SK-N-SH treated with all-trans-retinoic acid at 6 μM for 48 hours (cell line): Measurements from ENCODE around the gene GORASP1.

ENCODE experiments used
- ATAC-seq: fragments of 200-7000 bp; cut with Tn5 transposase; 3 replicates; pipeline ENCODE4 v1.9.1; 2020; ENCODE audit warnings: mild to moderate bottlenecking, moderate library complexity
- ARNTL ChIP-seq: fragments of 450-650 bp; formaldehyde crosslinking; IDR thresholded peaks from 2 replicates; pipeline ENCODE4 v1.5.0; 2020; ENCODE audit warnings: low read depth, mild to moderate bottlenecking, moderate library complexity, borderline replicate concordance
- CSDC2 ChIP-seq: fragments of 250-450 bp; sonication (Bioruptor Pico); IDR thresholded peaks from 2 replicates; pipeline ENCODE4 v1.5.0; 2020; ENCODE audit warnings: mild to moderate bottlenecking, moderate library complexity
- ESRRG ChIP-seq: fragments of 250-450 bp; sonication (Bioruptor Pico); IDR thresholded peaks from 2 replicates; pipeline ENCODE4 v1.6.1; 2021; ENCODE audit warnings: mild to moderate bottlenecking
- GLIS3 ChIP-seq: fragments of 250-450 bp; sonication (Bioruptor Pico); IDR thresholded peaks from 2 replicates; pipeline ENCODE4 v1.5.0; 2020; ENCODE audit warnings: mild to moderate bottlenecking, moderate library complexity
- ISL1 ChIP-seq: fragments of 250-450 bp; sonication (Bioruptor Pico); IDR thresholded peaks from 2 replicates; pipeline ENCODE4 v2.1.2; 2022; ENCODE audit warnings: mild to moderate bottlenecking, moderate library complexity
- OSR1 ChIP-seq: fragments of 250-450 bp; sonication (Bioruptor Pico); IDR thresholded peaks from 2 replicates; pipeline ENCODE4 v1.8.0; 2022; ENCODE audit warnings: moderate library complexity, mild to moderate bottlenecking, inconsistent platforms
- PPARA ChIP-seq: fragments of 250-450 bp; sonication (Bioruptor Pico); IDR thresholded peaks from 2 replicates; pipeline ENCODE4 v1.5.0; 2020; ENCODE audit warnings: mild to moderate bottlenecking, borderline replicate concordance
- RARB ChIP-seq: fragments of 250-450 bp; sonication (Bioruptor Pico); IDR thresholded peaks from 2 replicates; pipeline ENCODE4 v1.8.0; 2021; ENCODE audit warnings: mild to moderate bottlenecking, moderate library complexity
- SNAI2 ChIP-seq: fragments of 250-450 bp; sonication (Bioruptor Pico); IDR thresholded peaks from 2 replicates; pipeline ENCODE4 v1.5.0; 2020; ENCODE audit warnings: mild to moderate bottlenecking, moderate library complexity
- TCF4 ChIP-seq: fragments of 250-450 bp; sonication (Bioruptor Pico); IDR thresholded peaks from 2 replicates; pipeline ENCODE4 v1.8.0; 2021; ENCODE audit warnings: mild to moderate bottlenecking, moderate library complexity, borderline replicate concordance
- TOX ChIP-seq: fragments of 250-450 bp; sonication (Bioruptor Pico); IDR thresholded peaks from 2 replicates; pipeline ENCODE4 v1.8.0; 2021; ENCODE audit warnings: mild to moderate bottlenecking, moderate library complexity, borderline replicate concordance
- ZC3H10 ChIP-seq: fragments of 250-450 bp; sonication (Bioruptor Pico); IDR thresholded peaks from 2 replicates; pipeline ENCODE4 v1.5.1; 2021; ENCODE audit warnings: mild to moderate bottlenecking, moderate library complexity
- ZFP3 ChIP-seq: fragments of 250-450 bp; sonication (Bioruptor Pico); IDR thresholded peaks from 2 replicates; pipeline ENCODE4 v1.5.0; 2020; ENCODE audit warnings: mild to moderate bottlenecking, moderate library complexity
- ZFP30 ChIP-seq: fragments of 450-650 bp; formaldehyde crosslinking; IDR thresholded peaks from 2 replicates; pipeline ENCODE4 v1.5.0; 2022; ENCODE audit warnings: mild to moderate bottlenecking, moderate library complexity
- ZNF565 ChIP-seq: fragments of 450-650 bp; formaldehyde crosslinking; conservative IDR thresholded peaks from 2 replicates; pipeline ENCODE4 v1.5.0; 2020; ENCODE audit warnings: low read depth, mild to moderate bottlenecking, moderate library complexity
- ZNF70 ChIP-seq: fragments of 450-650 bp; formaldehyde crosslinking; IDR thresholded peaks from 2 replicates; pipeline ENCODE4 v1.5.0; 2020; ENCODE audit warnings: mild to moderate bottlenecking, moderate library complexity
- ZNF8 ChIP-seq: fragments of 450-650 bp; formaldehyde crosslinking; IDR thresholded peaks from 2 replicates; pipeline ENCODE4 v1.5.0; 2020; ENCODE audit warnings: mild to moderate bottlenecking, moderate library complexity
- TF ChIP-seq, protein P1 (sequence below): fragments of 250-450 bp; sonication (Bioruptor Pico); IDR thresholded peaks from 2 replicates; pipeline ENCODE4 v1.5.1; 2021; ENCODE audit warnings: mild to moderate bottlenecking, moderate library complexity
- TF ChIP-seq, protein P2 (sequence below): fragments of 250-450 bp; sonication (Bioruptor Pico); IDR thresholded peaks from 2 replicates; pipeline ENCODE4 v1.5.0; 2020; ENCODE audit warnings: mild to moderate bottlenecking, moderate library complexity
- TF ChIP-seq, protein P3 (sequence below): fragments of 250-450 bp; sonication (Bioruptor Pico); IDR thresholded peaks from 2 replicates; pipeline ENCODE4 v1.8.0; 2020; ENCODE audit warnings: mild to moderate bottlenecking, moderate library complexity, borderline replicate concordance
- TF ChIP-seq, protein P4 (sequence below): fragments of 250-450 bp; sonication (Bioruptor Pico); IDR thresholded peaks from 2 replicates; pipeline ENCODE4 v1.8.0; 2021; ENCODE audit warnings: low read depth, mild to moderate bottlenecking, moderate library complexity, borderline replicate concordance
- TF ChIP-seq, protein P5 (sequence below): fragments of 250-450 bp; sonication (Bioruptor Pico); IDR thresholded peaks from 2 replicates; pipeline ENCODE4 v1.5.1; 2020; ENCODE audit warnings: low read depth, mild to moderate bottlenecking, moderate library complexity

GORASP1 gene

DNA sequence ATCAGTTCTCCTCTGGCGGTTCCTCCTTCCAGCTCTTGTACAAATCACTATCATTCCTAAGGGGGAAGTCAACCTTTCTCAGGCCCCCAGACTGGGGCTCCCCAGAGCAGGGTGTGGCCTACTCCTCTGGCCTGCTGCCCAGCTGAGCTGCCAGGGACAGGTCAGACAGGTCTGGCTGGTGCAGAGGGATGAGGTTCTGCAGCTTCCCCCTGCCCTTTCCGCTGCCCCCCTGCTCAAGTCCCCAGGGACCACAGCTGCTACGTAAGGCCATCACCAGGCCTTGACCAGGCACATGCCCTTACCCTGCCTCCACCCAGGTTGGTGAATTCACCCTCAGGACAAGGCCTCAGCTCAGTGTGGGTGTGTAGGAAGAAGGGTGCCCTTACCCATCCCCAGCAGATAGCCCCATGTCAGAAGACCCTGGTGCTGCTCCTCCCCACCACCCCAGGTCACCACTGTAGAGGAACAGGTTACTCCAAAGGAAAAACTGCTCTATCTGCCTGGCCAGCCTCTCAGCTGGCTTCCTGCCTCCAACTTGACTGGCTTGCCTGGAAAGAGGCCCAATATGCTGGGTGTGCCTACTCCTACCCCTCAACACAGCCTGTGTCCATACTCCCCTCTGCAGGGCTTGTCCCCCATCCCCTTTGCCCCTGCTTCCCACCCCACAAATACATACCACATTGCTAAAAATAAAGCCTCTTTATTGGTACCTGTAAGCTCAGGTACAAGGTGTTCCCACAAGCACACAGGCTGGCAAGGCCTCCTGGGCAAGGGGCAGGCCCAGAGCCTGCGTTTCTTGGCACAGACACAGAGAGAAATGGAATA, 34.0 kb upstream of the GORASP1 start:
- TF ChIP-seq OSR1 (CRISPR knock-in tag) (no peak), GLIS3 (CRISPR knock-in tag) (no peak), ESRRG (no peak), ISL1 (CRISPR knock-in tag) (no peak), ARNTL (no peak), CSDC2 (CRISPR knock-in tag) (no peak), TOX (CRISPR knock-in tag) (no peak)
- TF ChIP-seq, protein P1, sequence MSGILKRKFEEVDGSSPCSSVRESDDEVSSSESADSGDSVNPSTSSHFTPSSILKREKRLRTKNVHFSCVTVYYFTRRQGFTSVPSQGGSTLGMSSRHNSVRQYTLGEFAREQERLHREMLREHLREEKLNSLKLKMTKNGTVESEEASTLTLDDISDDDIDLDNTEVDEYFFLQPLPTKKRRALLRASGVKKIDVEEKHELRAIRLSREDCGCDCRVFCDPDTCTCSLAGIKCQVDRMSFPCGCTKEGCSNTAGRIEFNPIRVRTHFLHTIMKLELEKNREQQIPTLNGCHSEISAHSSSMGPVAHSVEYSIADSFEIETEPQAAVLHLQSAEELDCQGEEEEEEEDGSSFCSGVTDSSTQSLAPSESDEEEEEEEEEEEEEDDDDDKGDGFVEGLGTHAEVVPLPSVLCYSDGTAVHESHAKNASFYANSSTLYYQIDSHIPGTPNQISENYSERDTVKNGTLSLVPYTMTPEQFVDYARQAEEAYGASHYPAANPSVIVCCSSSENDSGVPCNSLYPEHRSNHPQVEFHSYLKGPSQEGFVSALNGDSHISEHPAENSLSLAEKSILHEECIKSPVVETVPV = no peak
- ATAC-seq = peak; percentile 39

DNA sequence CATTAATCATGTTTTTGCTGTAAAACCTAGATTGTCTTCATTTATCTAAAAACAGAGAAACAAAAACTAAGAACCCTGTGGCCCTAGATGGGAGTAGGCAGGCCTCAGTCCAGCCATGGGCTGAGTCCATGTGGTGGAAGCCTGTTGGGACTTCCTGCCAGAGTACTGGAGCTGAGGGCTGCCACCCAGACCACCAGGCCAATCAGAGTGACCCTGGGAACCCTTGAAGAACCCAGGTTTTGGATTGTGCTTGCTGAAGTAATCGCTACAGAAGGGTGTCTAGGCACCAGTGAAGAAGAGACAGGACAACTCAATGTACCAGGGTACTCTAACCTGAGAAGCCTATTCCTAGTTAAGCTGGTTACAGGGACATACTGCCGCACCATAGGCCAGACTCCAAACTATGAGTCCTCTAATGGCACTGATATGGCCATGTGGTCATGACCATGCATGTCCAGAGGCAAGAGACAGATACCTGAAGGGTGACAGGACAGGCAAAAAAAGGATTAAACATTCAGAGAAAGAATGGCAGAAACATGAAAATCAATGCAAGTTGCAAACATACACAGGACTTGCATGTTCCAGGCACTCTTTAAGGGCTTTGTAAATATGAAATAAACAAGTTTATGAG, 33.0 kb upstream of the GORASP1 start:
- no peak; the same call in 2 of the 3 replicates for ATAC-seq
- no peak for TF ChIP-seq ZNF8
- TF ChIP-seq, protein P2, sequence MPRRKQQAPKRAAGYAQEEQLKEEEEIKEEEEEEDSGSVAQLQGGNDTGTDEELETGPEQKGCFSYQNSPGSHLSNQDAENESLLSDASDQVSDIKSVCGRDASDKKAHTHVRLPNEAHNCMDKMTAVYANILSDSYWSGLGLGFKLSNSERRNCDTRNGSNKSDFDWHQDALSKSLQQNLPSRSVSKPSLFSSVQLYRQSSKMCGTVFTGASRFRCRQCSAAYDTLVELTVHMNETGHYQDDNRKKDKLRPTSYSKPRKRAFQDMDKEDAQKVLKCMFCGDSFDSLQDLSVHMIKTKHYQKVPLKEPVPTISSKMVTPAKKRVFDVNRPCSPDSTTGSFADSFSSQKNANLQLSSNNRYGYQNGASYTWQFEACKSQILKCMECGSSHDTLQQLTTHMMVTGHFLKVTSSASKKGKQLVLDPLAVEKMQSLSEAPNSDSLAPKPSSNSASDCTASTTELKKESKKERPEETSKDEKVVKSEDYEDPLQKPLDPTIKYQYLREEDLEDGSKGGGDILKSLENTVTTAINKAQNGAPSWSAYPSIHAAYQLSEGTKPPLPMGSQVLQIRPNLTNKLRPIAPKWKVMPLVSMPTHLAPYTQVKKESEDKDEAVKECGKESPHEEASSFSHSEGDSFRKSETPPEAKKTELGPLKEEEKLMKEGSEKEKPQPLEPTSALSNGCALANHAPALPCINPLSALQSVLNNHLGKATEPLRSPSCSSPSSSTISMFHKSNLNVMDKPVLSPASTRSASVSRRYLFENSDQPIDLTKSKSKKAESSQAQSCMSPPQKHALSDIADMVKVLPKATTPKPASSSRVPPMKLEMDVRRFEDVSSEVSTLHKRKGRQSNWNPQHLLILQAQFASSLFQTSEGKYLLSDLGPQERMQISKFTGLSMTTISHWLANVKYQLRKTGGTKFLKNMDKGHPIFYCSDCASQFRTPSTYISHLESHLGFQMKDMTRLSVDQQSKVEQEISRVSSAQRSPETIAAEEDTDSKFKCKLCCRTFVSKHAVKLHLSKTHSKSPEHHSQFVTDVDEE (CRISPR knock-in tag) = no peak
- no peak for TF ChIP-seq CSDC2 (CRISPR knock-in tag)
- TF ChIP-seq PPARA (CRISPR knock-in tag) = no peak
- TF ChIP-seq SNAI2 (CRISPR knock-in tag) = no peak
- TF ChIP-seq, protein P3, sequence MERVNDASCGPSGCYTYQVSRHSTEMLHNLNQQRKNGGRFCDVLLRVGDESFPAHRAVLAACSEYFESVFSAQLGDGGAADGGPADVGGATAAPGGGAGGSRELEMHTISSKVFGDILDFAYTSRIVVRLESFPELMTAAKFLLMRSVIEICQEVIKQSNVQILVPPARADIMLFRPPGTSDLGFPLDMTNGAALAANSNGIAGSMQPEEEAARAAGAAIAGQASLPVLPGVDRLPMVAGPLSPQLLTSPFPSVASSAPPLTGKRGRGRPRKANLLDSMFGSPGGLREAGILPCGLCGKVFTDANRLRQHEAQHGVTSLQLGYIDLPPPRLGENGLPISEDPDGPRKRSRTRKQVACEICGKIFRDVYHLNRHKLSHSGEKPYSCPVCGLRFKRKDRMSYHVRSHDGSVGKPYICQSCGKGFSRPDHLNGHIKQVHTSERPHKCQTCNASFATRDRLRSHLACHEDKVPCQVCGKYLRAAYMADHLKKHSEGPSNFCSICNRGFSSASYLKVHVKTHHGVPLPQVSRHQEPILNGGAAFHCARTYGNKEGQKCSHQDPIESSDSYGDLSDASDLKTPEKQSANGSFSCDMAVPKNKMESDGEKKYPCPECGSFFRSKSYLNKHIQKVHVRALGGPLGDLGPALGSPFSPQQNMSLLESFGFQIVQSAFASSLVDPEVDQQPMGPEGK (CRISPR knock-in tag) = no peak
- no peak for TF ChIP-seq ARNTL
- TF ChIP-seq ESRRG = no peak

DNA sequence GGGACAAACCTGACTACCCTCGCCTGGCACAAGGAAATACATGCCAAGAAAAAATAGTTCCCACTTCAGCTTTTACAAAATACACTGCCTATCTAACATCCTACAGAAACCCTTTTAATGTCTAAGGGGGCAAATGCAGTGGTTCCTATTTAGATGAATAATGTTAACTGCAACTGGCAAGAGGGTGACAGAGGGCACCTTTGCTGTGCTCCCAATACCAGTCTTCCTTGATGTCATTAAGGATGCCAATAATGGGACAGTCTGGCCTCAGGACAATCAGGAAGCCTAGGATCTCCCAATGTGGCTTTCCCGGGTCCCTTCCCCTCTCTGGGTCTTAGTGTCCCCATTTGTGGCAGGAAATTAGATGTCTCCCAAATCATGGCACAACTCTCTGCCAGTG, 32.0 kb upstream of the GORASP1 start:
- ATAC-seq = no peak
- TF ChIP-seq ARNTL (no peak), GLIS3 (CRISPR knock-in tag) (no peak), ZNF565 (no peak), RARB (CRISPR knock-in tag) (no peak), ZC3H10 (CRISPR knock-in tag) (no peak), ISL1 (CRISPR knock-in tag) (no peak), TCF4 (CRISPR knock-in tag) (no peak), TOX (CRISPR knock-in tag) (no peak), OSR1 (CRISPR knock-in tag) (no peak), PPARA (CRISPR knock-in tag) (no peak), CSDC2 (CRISPR knock-in tag) (no peak)
- TF ChIP-seq, protein P4, sequence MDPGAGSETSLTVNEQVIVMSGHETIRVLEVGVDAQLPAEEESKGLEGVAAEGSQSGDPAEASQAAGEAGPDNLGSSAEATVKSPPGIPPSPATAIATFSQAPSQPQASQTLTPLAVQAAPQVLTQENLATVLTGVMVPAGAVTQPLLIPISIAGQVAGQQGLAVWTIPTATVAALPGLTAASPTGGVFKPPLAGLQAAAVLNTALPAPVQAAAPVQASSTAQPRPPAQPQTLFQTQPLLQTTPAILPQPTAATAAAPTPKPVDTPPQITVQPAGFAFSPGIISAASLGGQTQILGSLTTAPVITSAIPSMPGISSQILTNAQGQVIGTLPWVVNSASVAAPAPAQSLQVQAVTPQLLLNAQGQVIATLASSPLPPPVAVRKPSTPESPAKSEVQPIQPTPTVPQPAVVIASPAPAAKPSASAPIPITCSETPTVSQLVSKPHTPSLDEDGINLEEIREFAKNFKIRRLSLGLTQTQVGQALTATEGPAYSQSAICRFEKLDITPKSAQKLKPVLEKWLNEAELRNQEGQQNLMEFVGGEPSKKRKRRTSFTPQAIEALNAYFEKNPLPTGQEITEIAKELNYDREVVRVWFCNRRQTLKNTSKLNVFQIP = no peak

DNA sequence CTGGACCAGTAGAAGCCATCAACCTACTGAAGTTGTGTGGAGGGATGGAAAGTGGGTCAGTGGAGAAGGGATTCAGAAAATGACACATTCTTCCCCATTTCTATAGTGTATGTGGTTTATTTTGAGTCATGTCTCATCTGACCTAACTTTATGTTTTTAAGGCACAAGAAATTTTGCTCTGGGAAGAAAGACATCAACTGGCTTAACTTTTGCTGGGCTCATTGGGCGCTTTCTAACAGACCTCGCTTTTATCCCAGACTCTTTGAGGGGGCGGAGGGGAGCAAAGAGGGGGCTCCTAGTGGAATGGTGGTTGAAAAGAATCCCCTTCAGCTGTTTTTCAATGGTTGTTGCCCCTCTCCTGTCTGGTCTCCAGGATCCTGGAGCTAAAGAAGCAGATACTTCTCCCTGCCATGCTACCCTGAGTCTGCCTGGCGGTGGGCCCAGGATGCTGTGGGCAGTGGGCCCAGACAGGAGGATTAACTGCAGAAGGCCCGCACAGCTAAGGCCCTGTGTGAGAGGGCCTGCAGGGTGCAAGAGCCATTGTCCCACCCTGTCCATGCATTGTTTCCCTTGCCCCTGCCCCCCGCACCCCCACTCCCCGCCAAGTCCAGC, 31.5 kb upstream of the GORASP1 start:
- ATAC-seq = peak; percentile 48
- TF ChIP-seq TOX (CRISPR knock-in tag) = no peak
- TF ChIP-seq, protein P3 (CRISPR knock-in tag) = no peak
- TF ChIP-seq ARNTL = no peak
- TF ChIP-seq TCF4 (CRISPR knock-in tag) = no peak
- no peak for TF ChIP-seq ESRRG
- no peak for TF ChIP-seq ZFP30 (CRISPR knock-in tag)
- TF ChIP-seq GLIS3 (CRISPR knock-in tag) = no peak
- no peak for TF ChIP-seq ZNF8
- TF ChIP-seq ZFP3 (CRISPR knock-in tag) = no peak
- no peak for TF ChIP-seq SNAI2 (CRISPR knock-in tag)
- TF ChIP-seq, protein P5, sequence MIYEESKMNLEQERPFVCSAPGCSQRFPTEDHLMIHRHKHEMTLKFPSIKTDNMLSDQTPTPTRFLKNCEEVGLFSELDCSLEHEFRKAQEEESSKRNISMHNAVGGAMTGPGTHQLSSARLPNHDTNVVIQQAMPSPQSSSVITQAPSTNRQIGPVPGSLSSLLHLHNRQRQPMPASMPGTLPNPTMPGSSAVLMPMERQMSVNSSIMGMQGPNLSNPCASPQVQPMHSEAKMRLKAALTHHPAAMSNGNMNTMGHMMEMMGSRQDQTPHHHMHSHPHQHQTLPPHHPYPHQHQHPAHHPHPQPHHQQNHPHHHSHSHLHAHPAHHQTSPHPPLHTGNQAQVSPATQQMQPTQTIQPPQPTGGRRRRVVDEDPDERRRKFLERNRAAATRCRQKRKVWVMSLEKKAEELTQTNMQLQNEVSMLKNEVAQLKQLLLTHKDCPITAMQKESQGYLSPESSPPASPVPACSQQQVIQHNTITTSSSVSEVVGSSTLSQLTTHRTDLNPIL (CRISPR knock-in tag) = no peak
- no peak for TF ChIP-seq CSDC2 (CRISPR knock-in tag)
- no peak for TF ChIP-seq ZNF70 (CRISPR knock-in tag)
- no peak for TF ChIP-seq RARB (CRISPR knock-in tag)
